HepG2 (cell line): ENCODE measurements around the gene OR5K3. TPM values are rescaled to one million over a fixed set of nuclear protein-coding genes. Genes with fewer than 3 reads are reported as not detected.

Source experiments
- ATAC-seq: fragments of 200-7000 bp; cut with Tn5 transposase; 3 replicates; pipeline ENCODE4 v1.9.1; 2020; ENCODE audit warnings: mild to moderate bottlenecking, moderate library complexity
- BruUV-seq: library from RNA; stranded (reverse); fragments of 400-500 nt; replicated peaks from 2 replicates; lab custom pipeline; 2021; lab: Mats Ljungman, UMichigan
- CTCF ChIA-PET: fragments of 300-600 bp; formaldehyde crosslinking; extraction: SDS; loops from one replicate; lab custom pipeline; 2021; ENCODE audit warnings: low total read pairs, inconsistent platforms, low intra/inter-chr PET ratio; lab: Yijun Ruan, JAX
- POLR2A ChIA-PET: fragments of 350-600 bp; sonication (Branson Sonifier 250); formaldehyde crosslinking; loops from one replicate; lab custom pipeline; 2020; ENCODE audit warnings: antibody characterized with exemption, inconsistent platforms; lab: Yijun Ruan, JAX
- DNase-seq: peaks from one replicate; pipeline ENCODE4 v3.0.0-alpha.2; 2015; ENCODE audit warnings: low spot score
- FAIRE-seq: peaks from 3 replicates; lab custom pipeline; 2011; peaks lifted over from hg19 to GRCh38; lab: Jason Lieb, UNC
- H2AFZ ChIP-seq: one replicate; pipeline ENCODE4 v1.6.1; 2011; ENCODE audit warnings: low read length, inconsistent platforms
- H3K27ac ChIP-seq: fragments of 300-600 bp; 3 replicates; pipeline ENCODE4 v1.8.0; 2011; ENCODE audit warnings: mixed run types, mild to moderate bottlenecking, mixed read lengths, low read length, inconsistent platforms; ENCODE audit not compliant: insufficient read depth; ENCODE audit errors: extremely low read length
- H3K27me3 ChIP-seq, 2 experiments: fragments of 200-600 bp in 1 of 2; 2 replicates in 1 of 2; 3 replicates in 1 of 2; pipeline versions ENCODE4 v1.6.0 to v1.8.0; 2011; ENCODE audit warnings: low read length in 2 of 2, mild to moderate bottlenecking in 2 of 2, moderate library complexity in 2 of 2, inconsistent platforms in 1 of 2; ENCODE audit not compliant: insufficient read depth in 2 of 2, control insufficient read depth in 1 of 2
- H3K36me3 ChIP-seq, 2 experiments: fragments of 200-600 bp in 1 of 2; replicated peaks in 1 of 2; 2 replicates in 1 of 2; 3 replicates in 1 of 2; pipeline versions ENCODE4 v1.5.1 to v1.8.0; 2011; ENCODE audit warnings: low read length in 2 of 2, inconsistent platforms in 1 of 2; ENCODE audit not compliant: insufficient read depth in 2 of 2, control insufficient read depth in 1 of 2
- H3K4me1 ChIP-seq: 2 replicates; pipeline ENCODE4 v1.5.1; 2012; ENCODE audit warnings: low read length, inconsistent platforms; ENCODE audit not compliant: insufficient read depth
- H3K4me2 ChIP-seq: 2 replicates; pipeline ENCODE4 v1.6.0; 2011; ENCODE audit warnings: low read depth, low read length, inconsistent platforms
- H3K4me3 ChIP-seq, 3 experiments: fragments of 200-600 bp in 1 of 3; sonication (generic), shearing (Covaris generic) in 1 of 3; replicated peaks in 1 of 3; 2 replicates each; pipeline ENCODE4 v1.5.1; 2011 to 2016; ENCODE audit warnings: low read length in 3 of 3, inconsistent platforms in 2 of 3, low read depth in 2 of 3, mild to moderate bottlenecking in 2 of 3, control low read depth in 1 of 3, mixed read lengths in 1 of 3; ENCODE audit not compliant: insufficient read depth in 1 of 3
- H3K79me2 ChIP-seq: one replicate; pipeline ENCODE4 v1.6.1; 2011; ENCODE audit warnings: low read length, inconsistent platforms; ENCODE audit not compliant: insufficient read depth
- H3K9ac ChIP-seq: 2 replicates; pipeline ENCODE4 v1.6.0; 2011; ENCODE audit warnings: mild to moderate bottlenecking, low read depth, low read length, inconsistent platforms; ENCODE audit not compliant: insufficient read depth
- H3K9me3 ChIP-seq: 2 replicates; pipeline ENCODE4 v1.5.1; 2012; ENCODE audit warnings: mild to moderate bottlenecking, low read length
- H4K20me1 ChIP-seq: 2 replicates; pipeline ENCODE4 v1.6.0; 2011; ENCODE audit warnings: inconsistent platforms, mild to moderate bottlenecking, low read length, moderate library complexity; ENCODE audit not compliant: insufficient read depth
- GLI4 ChIP-seq: sonication (generic); formaldehyde crosslinking; IDR thresholded peaks from 2 replicates; pipeline ENCODE4 v1.5.1; 2020; ENCODE audit warnings: missing genetic modification reagents, mild to moderate bottlenecking, moderate library complexity, borderline replicate concordance
- POGK ChIP-seq: sonication (generic); formaldehyde crosslinking; conservative IDR thresholded peaks from 2 replicates; pipeline ENCODE4 v1.8.0; 2022; ENCODE audit warnings: mild to moderate bottlenecking, moderate library complexity, missing genetic modification reagents
- SNAPC4 ChIP-seq: sonication (generic); formaldehyde crosslinking; IDR thresholded peaks from 2 replicates; pipeline ENCODE4 v1.4.0; 2020; ENCODE audit warnings: mild to moderate bottlenecking, missing genetic modification reagents
- TBL1XR1 ChIP-seq: fragments of 150-350 bp; IDR thresholded peaks from 2 replicates; pipeline ENCODE4 v1.6.1; 2014; ENCODE audit warnings: borderline replicate concordance, low read length; ENCODE audit not compliant: partially characterized antibody
- TIGD3 ChIP-seq: sonication (generic); formaldehyde crosslinking; IDR thresholded peaks from 2 replicates; pipeline ENCODE4 v1.5.1; 2020; ENCODE audit warnings: mild to moderate bottlenecking, missing genetic modification reagents, borderline replicate concordance
- TP53 ChIP-seq: sonication (generic); formaldehyde crosslinking; conservative IDR thresholded peaks from 2 replicates; pipeline ENCODE4 v1.4.0; 2020; ENCODE audit warnings: missing genetic modification reagents
- ZNF460 ChIP-seq: sonication (generic); formaldehyde crosslinking; IDR thresholded peaks from 2 replicates; pipeline ENCODE4 v1.5.1; 2020; ENCODE audit warnings: missing genetic modification reagents, mild to moderate bottlenecking, borderline replicate concordance
- WGBS: methylation state at CpG from one replicate; pipeline ENCODE4 v1.1.6; 2017; ENCODE audit warnings: low lambda C conversion rate; 5-methylcytosine and 5-hydroxymethylcytosine counted together
- in situ Hi-C: cut with HindIII; loops from 2 replicates; pipeline ENCODE4 v1.10.0; 2017; ENCODE audit warnings: low pct_unique_long_range_greater_than_20kb; ENCODE audit not compliant: extremely low pct_ligation_motif_present
- intact Hi-C: fragments of 100-400 bp; cut with micrococcal nuclease; formaldehyde crosslinking; loops from one replicate; pipeline ENCODE4 v1.10.0; 2022; ENCODE audit not compliant: unreplicated experiment
- polyA plus RNA-seq, 8 experiments: library from polyadenylated mRNA; depleted of rRNA in 3 of 8; stranded (reverse) in 7 of 8; unstranded in 1 of 8; fragments of >200 nt; fragmentation: Illumina TruSeq in 4 of 8; extraction: Trizol in 4 of 8; gene quantifications; 2 replicates each; pipeline versions ENCODE4 v1.2.1 to v1.2.3, GENCODE V29; 2011 to 2016; ENCODE audit warnings: low read depth in 4 of 8, missing spikeins in 1 of 8, mixed read lengths in 1 of 8; ENCODE audit not compliant: insufficient read depth in 1 of 8
- total RNA-seq, 5 experiments: library from RNA; depleted of rRNA; stranded (reverse); fragments of >200 nt; fragmentation: Illumina TruSeq; extraction: Trizol; gene quantifications; 2 replicates each; pipeline ENCODE4 v1.2.3, GENCODE V29; 2016; ENCODE audit warnings: low read depth in 1 of 5

Gene OR5K3
- total and polyA plus RNA-seq, 2 of the 13 experiments (the other 11 are each of a cell fraction or from before 2014, with no cell fraction given): not detected

DNA sequence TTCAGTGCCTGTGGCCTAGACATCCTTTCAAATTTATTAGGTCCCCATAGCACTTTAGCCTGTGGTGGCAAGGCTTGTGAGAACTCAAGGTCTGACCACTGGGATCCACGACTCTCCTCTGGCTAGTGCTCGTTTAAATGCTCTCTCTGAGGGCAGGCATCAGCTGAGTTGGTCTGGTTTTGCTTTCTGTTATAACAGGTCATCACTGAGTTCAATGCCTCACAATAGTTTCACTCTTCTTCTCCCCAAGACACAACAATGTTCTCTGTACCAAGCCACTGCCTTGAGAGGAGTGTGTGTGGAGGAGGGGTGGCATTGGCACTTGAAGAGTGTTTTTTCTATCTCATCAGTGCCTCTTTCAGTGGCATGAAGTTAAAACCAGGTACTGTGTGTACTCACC lies 29.2 kb upstream of the OR5K3 start:
- H3K36me3 ChIP-seq: no peaks in the 10 kb centered on the region
- TF ChIP-seq GLI4 (CRISPR knock-in tag) (no peak), TIGD3 (no peak), ZNF460 (CRISPR knock-in tag) (no peak), TP53 (no peak), TBL1XR1 (no peak), POGK (CRISPR knock-in tag) (no peak), SNAPC4 (CRISPR knock-in tag) (no peak)
- POLR2A ChIA-PET: no interaction called here
- H2AFZ ChIP-seq: no peak overlapping the region
- DNase-seq (no peak), ATAC-seq (no peak), FAIRE-seq (no peak)
- no peaks in the 10 kb centered on the region for H3K79me2 ChIP-seq
- no TSS peak for BruUV-seq
- H3K9ac ChIP-seq: no peak overlapping the region
- WGBS: 6% methylated on average over 2 of the region's 2 CpGs
- CTCF ChIA-PET: no interaction called here
- no peak overlapping the region for H3K4me3 ChIP-seq
- H3K4me2 ChIP-seq: no peak overlapping the region
- H3K4me1 ChIP-seq: no peaks in the 10 kb centered on the region
- in situ Hi-C loops: no loop called here
- H3K27ac ChIP-seq: no peak overlapping the region
- no peaks in the 10 kb centered on the region for H4K20me1 ChIP-seq
- no peaks in the 10 kb centered on the region; a peak in 1 of 5 replicates for H3K27me3 ChIP-seq
- H3K9me3 ChIP-seq: peaks cover 6% of the 10 kb centered on the region; the same call in 1 of the 2 replicates
- intact Hi-C loops: loop anchor here (2.0 to 5.0 kb wide), 2 partner anchors 212 to 231 kb away; partner anchors contain the start of gene CPOX
